HUDEP-2 (cell line): ENCODE measurements around the gene OR2T33.
"Not testable (repeated sequence)": the region's sequence is repeated elsewhere in the genome, so short reads cannot be mapped to it uniquely, and the experiment has no call there.

Experiments used
- DNase-seq, 76 experiments: peaks; one replicate each; lab custom pipeline; 2025; ENCODE audit not compliant: unreplicated experiment in 76 of 76; lab: John Stamatoyannopoulos, UW

Gene OR2T33, protein sequence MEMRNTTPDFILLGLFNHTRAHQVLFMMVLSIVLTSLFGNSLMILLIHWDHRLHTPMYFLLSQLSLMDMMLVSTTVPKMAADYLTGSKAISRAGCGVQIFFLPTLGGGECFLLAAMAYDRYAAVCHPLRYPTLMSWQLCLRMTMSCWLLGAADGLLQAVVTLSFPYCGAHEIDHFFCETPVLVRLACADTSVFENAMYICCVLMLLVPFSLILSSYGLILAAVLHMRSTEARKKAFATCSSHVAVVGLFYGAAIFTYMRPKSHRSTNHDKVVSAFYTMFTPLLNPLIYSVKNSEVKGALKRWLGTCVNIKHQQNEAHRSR

DNA sequence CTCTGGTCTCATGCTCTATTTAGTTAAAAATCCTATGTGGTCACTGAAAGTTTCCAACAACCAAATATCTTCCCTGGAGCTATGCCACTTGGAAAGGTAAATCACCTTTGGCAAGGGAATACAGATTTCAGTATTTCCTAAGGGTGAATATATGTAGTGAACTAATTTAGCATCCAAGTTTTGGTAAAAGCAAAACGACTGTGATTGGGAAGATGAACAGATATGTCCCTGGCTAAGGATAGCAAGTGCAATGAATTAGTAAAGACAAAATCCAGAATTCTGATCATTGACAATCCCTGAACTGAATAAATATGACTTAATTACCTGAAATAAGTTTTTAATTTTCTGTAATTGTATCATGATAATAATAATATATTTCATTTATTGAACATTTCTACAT lies at the start of gene OR2T33:
TSS of gene OR2T33 (minus strand) at position 101 of the 400 bp plus-strand sequence. CDS start 4,162 bp downstream, outside the sequence.
- no peak for DNase-seq

DNA sequence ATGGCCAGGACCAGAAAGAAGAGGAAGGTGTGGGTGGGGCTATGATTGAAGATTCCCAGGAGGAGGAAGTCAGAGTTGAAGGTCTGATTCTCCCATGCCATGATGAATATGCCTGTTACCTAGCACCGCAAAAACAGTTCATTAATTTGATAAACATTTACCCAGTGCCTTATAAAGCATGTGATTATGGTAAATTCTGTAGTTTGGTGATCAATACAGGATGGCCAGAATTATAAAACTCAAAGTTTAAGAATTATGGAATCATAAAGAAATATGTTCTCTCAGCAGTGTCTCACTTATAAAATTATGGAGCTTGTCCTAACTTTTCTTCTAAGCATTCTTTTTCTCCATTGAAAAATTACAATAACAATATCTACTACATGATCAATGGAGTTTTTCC lies 46.7 kb upstream of the OR2T33 start, which contains the start of gene OR2M7:
TSS of gene OR2M7 (minus strand) at position 101 of the 400 bp plus-strand sequence. CDS start at position 101, 0 bp downstream.
- DNase-seq = no peak

DNA sequence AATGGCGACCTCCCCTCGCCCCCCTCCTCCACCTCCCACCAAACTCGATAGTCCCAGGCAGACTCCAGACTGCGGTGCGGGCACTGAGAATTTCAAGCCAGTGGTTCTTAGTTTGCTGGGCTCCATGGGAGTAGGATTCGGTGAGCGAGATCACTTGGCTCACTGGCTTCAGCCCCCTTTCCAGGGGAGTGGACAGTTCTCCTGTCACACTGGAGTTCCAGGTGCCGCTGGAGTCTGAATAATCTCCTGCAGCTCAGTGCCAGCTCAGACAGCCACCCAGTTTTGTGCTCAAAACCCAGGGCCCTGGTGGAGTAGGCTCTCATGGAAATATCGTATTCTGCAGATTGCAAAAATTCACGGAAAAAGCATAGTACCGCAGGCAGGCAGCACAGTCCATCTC lies 39.0 kb upstream of the OR2T33 start:
- DNase-seq = no peak

DNA sequence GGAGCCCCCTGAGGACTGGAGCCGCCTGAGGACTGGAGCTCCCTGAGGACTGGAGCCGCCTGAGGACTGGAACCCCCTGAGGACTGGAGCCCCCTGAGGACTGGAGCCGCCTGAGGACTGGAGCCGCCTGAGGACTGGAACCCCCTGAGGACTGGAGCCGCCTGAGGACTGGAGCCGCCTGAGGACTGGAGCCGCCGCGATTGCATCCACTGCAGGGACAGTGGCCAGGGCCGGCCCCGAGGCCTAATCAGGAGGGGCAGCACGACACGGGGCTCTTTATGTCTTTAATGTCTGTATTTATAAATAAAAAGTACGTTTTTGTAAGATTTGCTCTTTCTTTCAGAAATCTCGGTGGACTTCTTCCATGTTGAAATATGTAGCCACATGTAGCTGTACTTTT lies 29.0 kb upstream of the OR2T33 start:
- not testable (repeated sequence) for DNase-seq

DNA sequence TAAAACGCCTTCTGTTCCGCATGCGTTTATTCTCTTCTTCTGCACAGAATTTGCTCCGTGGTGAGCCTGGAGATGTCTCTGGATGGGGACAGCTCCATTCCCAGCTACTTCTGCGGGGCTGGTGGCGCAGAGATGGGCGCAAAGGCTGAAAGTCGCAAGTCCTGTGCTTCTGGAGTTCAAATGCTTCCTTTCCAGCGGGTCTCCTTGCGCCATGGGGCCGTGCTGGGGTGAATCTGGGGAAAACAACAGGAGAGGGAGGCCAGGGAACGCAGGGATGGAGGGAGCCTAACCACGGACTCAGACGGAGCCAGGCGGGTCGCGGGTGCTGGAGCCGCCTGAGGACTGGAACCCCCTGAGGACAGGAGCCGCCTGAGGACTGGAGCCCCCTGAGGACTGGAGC lies 28.3 kb upstream of the OR2T33 start:
- DNase-seq = no peak

DNA sequence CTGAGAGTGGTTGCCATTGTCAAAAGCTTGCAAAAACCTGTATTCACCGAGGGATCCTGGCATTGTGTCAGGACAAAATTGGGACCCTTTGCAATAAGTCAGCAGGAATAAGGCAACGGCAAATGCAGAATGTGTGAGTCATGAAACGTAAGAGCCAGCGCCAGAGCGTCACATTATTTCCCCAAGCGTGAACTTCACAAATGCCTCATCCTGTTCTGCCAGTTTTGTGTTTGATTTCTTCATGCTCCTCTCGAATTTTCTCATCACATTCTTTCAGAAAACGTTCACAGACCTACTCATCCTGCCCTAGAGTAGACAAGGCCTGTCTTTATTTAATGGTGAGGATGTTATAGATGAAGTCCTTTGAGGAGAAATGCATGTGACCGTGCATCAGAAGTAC lies 27.9 kb upstream of the OR2T33 start:
- not testable (repeated sequence) for DNase-seq

DNA sequence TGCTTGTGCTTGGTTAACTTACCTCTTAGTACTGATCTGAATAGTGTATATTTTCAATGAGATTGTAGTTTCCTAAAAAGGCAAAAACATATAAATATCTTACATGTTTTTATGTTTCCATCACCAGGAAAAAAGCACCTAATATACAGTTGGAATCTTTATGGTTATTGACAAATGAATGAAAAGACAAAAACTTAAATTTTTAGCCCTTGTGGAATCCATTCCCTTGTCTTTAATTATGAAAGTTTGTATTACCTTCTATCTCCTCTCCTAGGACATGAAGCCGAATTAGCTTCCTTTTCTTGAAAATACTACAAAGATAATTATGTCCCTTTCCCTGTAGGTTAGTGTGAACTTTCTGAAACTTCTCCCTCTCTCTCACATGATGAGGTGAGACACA lies 25.5 kb upstream of the OR2T33 start, which contains the start of gene OR2T12:
TSS of gene OR2T12 (minus strand) at position 101 of the 400 bp plus-strand sequence. CDS start 7,846 bp downstream, outside the sequence.
- no peak for DNase-seq

DNA sequence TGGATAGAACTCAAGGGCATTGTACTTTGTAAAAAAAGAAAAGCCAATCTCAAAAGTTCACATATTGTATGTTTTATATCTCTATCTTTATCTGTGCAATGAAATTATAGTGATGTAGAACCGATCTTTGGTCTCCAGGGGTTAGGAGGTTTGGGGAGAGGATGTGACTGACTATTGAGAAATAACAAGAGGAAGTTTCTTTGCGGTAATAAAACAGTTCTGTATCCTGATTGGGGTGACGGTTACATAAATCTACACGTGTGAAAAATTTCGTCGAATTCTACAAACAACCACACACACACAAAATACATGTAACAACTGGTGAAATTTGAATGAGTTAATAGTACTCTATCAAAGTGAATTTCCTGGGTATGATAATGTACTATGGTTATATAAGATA lies 10.6 kb upstream of the OR2T33 start:
- DNase-seq = no peak

DNA sequence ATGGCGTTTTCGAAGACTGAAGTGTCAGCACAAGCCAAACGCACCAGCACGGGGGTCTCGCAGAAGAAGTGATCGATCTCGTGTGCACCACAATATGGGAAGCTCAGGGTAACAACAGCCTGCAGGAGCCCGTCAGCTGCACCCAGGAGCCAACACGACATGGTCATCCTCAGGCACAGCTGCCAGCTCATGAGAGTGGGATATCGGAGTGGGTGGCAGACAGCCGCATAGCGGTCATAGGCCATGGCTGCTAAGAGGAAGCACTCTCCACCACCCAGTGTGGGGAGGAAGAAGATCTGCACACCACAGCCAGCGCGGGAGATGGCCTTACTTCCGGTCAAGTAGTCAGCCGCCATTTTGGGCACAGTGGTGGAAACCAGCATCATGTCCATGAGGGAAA lies 4.6 kb downstream of the OR2T33 start:
- not testable (repeated sequence) for DNase-seq

DNA sequence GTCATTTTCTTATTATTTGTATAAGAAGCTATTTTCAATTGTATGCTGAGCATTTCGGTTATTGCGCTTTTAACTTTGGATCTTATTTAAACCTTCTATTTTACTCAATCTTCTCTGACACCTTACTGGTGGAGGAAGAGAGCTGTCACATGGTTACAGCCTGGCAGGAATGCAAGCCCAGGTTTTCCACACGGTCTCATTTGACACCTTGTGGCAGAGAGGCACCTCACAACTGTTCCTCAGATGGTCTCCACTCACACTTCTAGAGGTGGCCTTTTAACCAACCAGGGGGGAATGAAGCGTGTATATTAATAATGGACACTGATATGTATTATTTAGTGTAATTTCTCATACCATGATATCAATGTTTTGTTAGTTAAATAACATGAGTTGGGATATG lies 9.6 kb downstream of the OR2T33 start:
- no peak for DNase-seq

DNA sequence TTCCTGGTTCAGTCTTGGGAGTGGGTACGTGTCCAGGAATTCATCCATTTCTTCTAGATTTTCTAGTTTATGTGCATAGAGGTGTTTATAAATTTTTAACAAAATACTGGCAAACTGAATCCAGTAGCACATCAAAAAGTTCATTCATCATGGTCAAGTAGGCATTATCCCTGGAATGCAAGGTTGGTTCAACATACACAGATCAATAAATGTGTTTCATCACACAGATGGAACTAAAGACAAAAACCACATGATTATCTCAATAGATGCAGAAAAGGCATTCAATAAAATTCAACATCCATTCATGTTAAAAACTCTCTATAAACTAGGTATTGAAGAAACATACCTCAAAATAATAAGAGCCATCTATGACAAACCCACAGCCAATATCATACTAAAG lies 18.5 kb downstream of the OR2T33 start:
- not testable (repeated sequence) for DNase-seq

DNA sequence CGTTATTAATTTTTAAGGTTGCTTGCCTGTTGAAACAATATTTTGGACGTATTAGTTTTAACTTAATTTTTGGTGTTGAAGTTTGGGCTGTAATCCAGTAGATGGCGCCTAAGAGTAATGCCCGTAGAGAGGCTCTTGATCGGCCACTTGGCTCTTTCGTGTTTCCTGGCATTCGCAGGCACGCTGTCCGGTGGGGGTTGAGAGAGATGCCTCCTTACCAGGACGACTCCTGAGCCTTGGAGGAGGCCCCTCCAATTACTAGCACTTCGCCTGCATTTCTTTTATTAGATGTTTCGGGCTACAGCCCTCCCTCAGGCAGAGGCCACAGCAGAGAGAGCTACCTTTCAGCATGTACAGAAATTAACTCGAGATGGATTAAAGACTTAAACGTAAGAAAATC lies 34.6 kb downstream of the OR2T33 start:
- peak in 29 of 76 experiments; percentile 1 to 49 (median 5) for DNase-seq

DNA sequence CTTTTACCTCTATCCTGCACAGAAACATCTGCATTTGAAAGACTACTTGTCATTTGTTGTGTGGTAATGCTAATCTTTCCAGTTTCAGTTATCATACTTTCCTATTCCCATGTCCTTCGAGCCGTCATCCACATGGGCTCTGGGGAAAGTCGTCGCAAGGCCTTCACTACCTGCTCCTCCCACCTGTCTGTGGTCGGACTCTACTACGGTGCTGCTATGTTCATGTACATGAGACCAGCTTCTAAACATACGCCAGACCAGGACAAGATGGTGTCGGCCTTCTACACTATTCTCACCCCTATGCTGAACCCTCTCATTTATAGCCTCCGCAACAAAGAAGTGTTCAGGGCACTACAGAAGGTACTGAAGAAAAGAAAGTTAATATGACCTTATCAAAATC lies 38.3 kb downstream of the OR2T33 start:
- DNase-seq = no peak

DNA sequence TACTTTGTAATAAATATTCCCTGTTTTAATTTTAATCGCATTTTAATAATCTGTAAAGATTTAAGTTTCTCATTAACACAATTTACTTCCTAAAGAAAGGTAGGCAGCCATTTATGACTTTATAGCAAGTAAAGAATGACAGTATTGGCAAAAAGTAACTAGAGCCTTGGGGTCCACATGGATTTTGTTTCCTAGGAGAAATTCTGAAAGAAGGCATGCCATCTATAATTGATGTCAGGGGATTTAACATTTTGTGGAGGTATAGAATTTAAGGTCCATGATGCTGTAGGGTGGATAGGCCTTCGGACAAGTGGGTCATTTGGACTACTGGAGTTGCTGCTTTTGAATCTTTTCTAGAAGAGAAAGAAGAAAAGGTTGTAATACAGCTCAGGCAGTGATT lies 46.7 kb downstream of the OR2T33 start, which contains the start of gene OR2M4:
TSS of gene OR2M4 (plus strand) at position 301 of the 400 bp plus-strand sequence. CDS start 7,512 bp downstream, outside the sequence.
- DNase-seq = no peak

DNA sequence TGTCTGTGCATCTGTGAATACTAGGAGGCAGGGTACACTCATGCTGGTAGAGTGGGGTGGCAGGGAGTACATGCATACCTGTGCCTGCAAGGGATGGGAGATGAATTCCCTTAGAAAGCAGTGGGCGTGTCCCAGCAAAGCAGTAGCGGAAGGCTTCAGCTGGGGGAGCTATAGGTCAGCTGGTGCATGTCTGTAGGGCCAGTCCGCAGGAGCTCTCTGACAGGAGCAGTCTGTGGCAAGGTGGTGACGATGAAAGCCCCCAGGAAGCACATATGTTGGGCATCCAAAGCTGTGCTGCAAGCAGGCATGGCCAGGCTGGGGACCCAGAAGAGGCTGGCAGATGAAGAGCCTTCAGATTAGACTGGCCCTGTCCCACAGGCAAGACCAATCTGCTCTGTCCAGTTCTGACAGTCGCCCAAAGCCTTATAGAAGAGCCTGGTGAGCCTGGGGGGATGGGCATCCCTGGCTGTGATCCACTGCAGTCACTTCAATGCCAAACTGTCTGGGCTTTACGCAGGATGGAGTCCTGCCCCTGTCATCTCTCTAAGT lies 48.3 kb downstream of the OR2T33 start:
- no peak for DNase-seq

DNA sequence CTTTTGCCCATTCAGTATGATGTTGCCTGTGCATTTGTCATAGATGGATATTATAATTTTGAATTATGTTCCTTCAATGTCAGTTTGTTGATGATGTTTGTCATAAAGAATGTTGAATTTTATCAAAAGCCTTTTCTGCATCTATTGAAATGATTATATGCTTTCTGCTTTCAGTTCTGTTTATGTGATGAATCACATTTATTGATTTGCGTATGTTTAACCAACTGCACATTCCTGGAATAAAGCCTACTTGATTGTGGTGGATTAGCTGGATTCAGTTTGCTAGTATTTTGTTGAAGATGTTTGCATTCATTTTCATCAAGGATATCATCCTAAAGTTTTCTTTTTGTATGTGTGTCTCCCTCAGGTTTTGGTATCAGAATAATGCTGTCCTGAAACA lies 52.2 kb downstream of the OR2T33 start:
- no peak for DNase-seq
